ENCODE measurements around the gene ZNF800.
"Not testable (repeated sequence)": the region's sequence is repeated elsewhere in the genome, so short reads cannot be mapped to it uniquely, and the experiment has no call there.

Gene ZNF800

GRCh38 chr7:127392566-127393367, at the start of gene ZNF800:
Gene ZNF800 (minus strand): TSS chr7:127392708. CDS start chr7:127391557, 1,151 bp downstream.
- DNase-seq (ENCODE audit: low spot score): peak; percentile 91

GRCh38 chr7:127440206-127440605, 47.7 kb upstream of the ZNF800 start:
- DNase-seq (ENCODE audit: low spot score): no peak

- DNase-seq (ENCODE audit: low spot score): no peak
These were observed 46.3 kb upstream of the ZNF800 start for GRCh38 chr7:127438836-127439235.

GRCh38 chr7:127437837-127438236, 45.3 kb upstream of the ZNF800 start:
- DNase-seq (ENCODE audit: low spot score): peak; percentile 90

- peak; percentile 8 for DNase-seq (ENCODE audit: low spot score)
These were observed 44.7 kb upstream of the ZNF800 start for GRCh38 chr7:127437241-127437640.

GRCh38 chr7:127429281-127429680, 36.8 kb upstream of the ZNF800 start:
- DNase-seq (ENCODE audit: low spot score): not testable (repeated sequence)

GRCh38 chr7:127419196-127419595, 26.7 kb upstream of the ZNF800 start:
- DNase-seq (ENCODE audit: low spot score): peak; percentile 54

- no peak for DNase-seq (ENCODE audit: low spot score)
These were observed 26.0 kb upstream of the ZNF800 start for GRCh38 chr7:127418459-127418858.

GRCh38 chr7:127417346-127417745, 24.8 kb upstream of the ZNF800 start:
- no peak for DNase-seq (ENCODE audit: low spot score)

- no peak for DNase-seq (ENCODE audit: low spot score)
These were observed 22.7 kb upstream of the ZNF800 start for GRCh38 chr7:127415060-127415742.

- DNase-seq (ENCODE audit: low spot score): no peak
These were observed 21.5 kb upstream of the ZNF800 start for GRCh38 chr7:127413962-127414361.

- DNase-seq (ENCODE audit: low spot score): no peak
These were observed 20.8 kb upstream of the ZNF800 start for GRCh38 chr7:127413326-127413725.

- no peak for DNase-seq (ENCODE audit: low spot score)
These were observed 18.7 kb upstream of the ZNF800 start for GRCh38 chr7:127411176-127411575.

GRCh38 chr7:127409629-127410028, 17.1 kb upstream of the ZNF800 start:
- DNase-seq (ENCODE audit: low spot score): no peak

- DNase-seq (ENCODE audit: low spot score): no peak
These were observed 12.0 kb upstream of the ZNF800 start for GRCh38 chr7:127404286-127405072.

- DNase-seq (ENCODE audit: low spot score): peak; percentile 53
These were observed 3.7 kb upstream of the ZNF800 start for GRCh38 chr7:127396184-127396583.

- not testable (repeated sequence) for DNase-seq (ENCODE audit: low spot score)
These were observed 2.6 kb upstream of the ZNF800 start for GRCh38 chr7:127395104-127395503.

- DNase-seq (ENCODE audit: low spot score): peak; percentile 4
These were observed 1.0 kb upstream of the ZNF800 start for GRCh38 chr7:127393368-127394058.

- DNase-seq (ENCODE audit: low spot score): peak; percentile 70
These were observed 334 bp downstream of the ZNF800 start for GRCh38 chr7:127392182-127392565.

- peak; percentile 54 for DNase-seq (ENCODE audit: low spot score)
These were observed 822 bp downstream of the ZNF800 start for GRCh38 chr7:127391591-127392181.

- no peak for DNase-seq (ENCODE audit: low spot score)
These were observed 1.5 kb downstream of the ZNF800 start for GRCh38 chr7:127390817-127391590.
